Mesodermal cell (in vitro differentiated cells): ENCODE results near the gene EFNA4.

Source experiments
- H3K27ac ChIP-seq: 2 replicates; pipeline ENCODE4 v1.7.0; 2013; ENCODE audit warnings: mild to moderate bottlenecking, low read depth, low read length, moderate library complexity; ENCODE audit not compliant: severe bottlenecking
- H3K36me3 ChIP-seq: 2 replicates; pipeline ENCODE4 v1.7.1; 2013; ENCODE audit warnings: mild to moderate bottlenecking, low read length, moderate library complexity; ENCODE audit not compliant: control insufficient read depth, insufficient read depth
- H3K4me1 ChIP-seq: one replicate; pipeline ENCODE4 v1.7.1; 2013; ENCODE audit warnings: mild to moderate bottlenecking, low read length; ENCODE audit not compliant: insufficient read depth, control insufficient read depth, poor library complexity, severe bottlenecking
- H3K4me3 ChIP-seq: 2 replicates; pipeline ENCODE4 v1.7.0; 2013; ENCODE audit warnings: low read length, control low read depth, mild to moderate bottlenecking; ENCODE audit not compliant: insufficient read depth, poor library complexity, severe bottlenecking; ENCODE audit errors: extremely low read depth
- H3K9me3 ChIP-seq: 2 replicates; pipeline ENCODE4 v1.7.1; 2013; ENCODE audit warnings: mild to moderate bottlenecking, low read length, moderate library complexity; ENCODE audit not compliant: control insufficient read depth
- WGBS, 2 experiments: methylation state at CpG; one replicate each; pipeline ENCODE4 v1.1.5; 2013; ENCODE audit warnings: missing lambda C conversion rate in 2 of 2; ENCODE audit not compliant: insufficient coverage in 2 of 2; 5-methylcytosine and 5-hydroxymethylcytosine counted together

The EFNA4 gene

DNA sequence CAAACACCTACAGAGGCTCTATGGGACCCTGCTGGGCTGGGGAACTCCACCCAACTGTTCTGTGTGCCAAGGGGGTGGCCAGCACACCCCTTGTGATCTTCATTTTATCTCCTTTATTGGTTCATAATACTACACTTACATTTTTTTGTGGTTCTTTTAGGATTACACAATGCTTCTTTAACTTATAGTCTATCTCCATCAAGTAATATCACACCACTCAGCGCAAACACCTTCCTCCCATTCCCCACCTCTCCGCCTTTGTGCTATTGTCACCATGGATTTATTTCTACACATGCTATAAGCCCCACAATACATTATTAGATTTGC, 31.0 kb downstream of the EFNA4 start:
- Histone ChIP-seq H3K4me3 (no peak overlapping the region), H3K9me3 (no peaks in the 10 kb centered on the region), H3K36me3 (no peaks in the 10 kb centered on the region), H3K4me1 (peaks cover 4% of the 10 kb centered on the region), H3K27ac (no peak overlapping the region)
- 71 to 90% methylated on average over 2 of the region's 2 CpGs for WGBS, 2 experiments

DNA sequence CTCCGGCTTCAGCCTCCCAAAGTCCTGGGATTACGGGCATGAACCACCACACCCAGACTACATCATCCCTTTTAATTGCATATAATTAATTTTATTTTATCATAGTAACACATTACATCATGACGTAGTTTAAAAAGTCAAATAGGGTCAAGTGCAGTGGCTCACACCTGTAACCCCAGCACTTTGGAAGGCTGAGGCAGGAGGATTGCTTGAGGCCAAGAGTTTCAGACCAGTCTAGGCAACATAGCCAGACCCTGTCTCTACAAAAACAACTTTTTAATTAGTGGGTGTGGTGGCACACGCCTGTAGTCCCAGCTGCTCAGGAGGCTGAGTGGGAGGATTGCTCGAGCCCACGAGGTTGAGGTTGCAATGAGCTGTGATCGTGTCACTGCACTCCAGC, 35.8 kb downstream of the EFNA4 start:
- Histone ChIP-seq H3K4me3 (no peak overlapping the region), H3K4me1 (peaks cover 4% of the 10 kb centered on the region), H3K27ac (no peak overlapping the region), H3K36me3 (no peaks in the 10 kb centered on the region), H3K9me3 (no peaks in the 10 kb centered on the region)
- WGBS, 2 experiments, result 94 to 100% methylated on average over 4 of the region's 7 CpGs

DNA sequence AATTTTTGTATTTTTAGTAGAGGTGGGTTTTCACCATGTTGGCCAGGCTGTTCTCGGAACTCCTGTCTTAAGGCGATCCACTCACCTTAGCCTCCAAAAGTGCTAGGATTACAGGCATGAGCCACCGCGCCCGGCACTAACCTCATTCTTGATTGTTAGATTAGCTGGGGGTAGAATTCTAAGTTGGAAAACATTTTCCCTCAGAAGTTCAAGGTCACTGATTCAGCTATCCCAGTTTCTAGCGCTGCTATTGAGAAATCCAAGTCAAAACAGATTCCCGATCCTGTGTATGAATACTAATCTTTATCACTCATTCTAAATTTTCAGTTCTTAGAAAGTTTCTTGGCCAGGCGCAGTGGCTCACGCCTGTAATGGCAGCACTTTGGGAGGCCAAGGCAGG, 39.8 kb downstream of the EFNA4 start:
- Histone ChIP-seq H3K36me3 (no peaks in the 10 kb centered on the region), H3K4me1 (no peaks in the 10 kb centered on the region), H3K27ac (no peak overlapping the region), H3K9me3 (no peaks in the 10 kb centered on the region), H3K4me3 (no peak overlapping the region)
- 94 to 99% methylated on average over 5 to 6 of the region's 9 CpGs for WGBS, 2 experiments

DNA sequence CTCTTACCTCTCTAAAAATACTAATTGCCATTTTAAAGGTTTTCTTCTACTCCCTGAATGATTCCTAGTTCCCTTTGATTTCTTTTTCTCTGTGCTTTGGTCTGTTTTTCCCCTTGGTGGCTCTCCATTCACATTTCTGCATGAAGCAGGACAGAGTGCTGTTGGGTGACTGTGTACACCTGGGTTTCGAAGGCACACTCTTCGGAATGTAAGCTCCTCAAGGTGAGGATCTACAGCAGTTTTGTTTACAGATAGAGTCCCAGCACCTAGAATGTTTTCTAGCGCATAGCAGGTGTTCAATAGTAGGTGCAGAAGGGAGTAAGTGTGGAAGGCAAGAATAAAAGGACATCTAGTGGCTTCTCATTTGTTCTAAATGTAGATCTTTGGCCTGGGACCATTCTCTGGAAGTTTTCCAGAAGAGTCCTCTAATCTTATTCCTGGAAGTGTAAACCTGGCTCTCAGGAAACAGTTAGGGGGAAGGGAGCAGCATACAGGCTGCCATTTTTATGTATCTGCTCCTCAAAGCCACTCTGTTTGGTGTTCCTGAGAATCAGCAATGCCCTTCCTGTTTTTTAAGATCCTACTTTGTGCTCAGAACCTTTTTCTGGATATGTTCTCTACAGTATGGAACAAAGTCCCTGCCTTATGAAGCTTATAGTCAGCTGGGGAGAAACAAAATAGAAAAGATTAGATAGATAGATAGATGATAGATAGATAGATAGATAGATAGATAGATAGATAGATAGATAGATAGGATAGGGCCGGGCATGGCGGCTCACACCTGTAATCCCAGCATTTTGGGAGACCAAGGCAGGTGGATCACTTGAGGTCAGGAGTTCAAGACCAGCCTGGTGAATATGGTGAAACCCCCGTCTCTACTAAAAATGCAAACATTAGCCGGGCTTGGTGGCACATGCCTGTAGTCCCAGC, 41.3 kb downstream of the EFNA4 start:
- no peaks in the 10 kb centered on the region for H3K4me1 ChIP-seq
- H3K27ac ChIP-seq, result no peak overlapping the region
- no peaks in the 10 kb centered on the region for H3K36me3 ChIP-seq
- no peaks in the 10 kb centered on the region for H3K9me3 ChIP-seq
- no peak overlapping the region for H3K4me3 ChIP-seq
- WGBS, 2 experiments, result 85 to 90% methylated on average over 7 of the region's 7 CpGs

DNA sequence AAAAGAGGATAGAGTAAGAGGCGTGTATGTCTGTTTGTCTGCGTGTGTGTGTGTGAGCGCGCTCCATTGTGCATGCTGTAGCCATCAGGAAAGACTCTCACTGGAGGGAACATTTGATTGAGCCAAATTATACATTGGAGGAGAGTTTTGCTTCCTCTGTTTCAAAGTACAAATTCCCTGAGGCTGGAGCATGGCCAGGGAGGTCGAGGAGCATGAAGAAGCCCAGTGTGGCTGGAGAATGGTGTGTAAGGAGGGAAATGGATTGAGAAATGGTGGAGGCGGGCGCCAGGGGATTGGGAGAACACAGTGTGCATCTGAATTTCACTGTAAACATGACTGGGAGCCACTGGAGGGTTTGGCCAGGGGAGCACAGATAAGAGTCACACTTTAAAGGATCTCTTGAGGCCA, 42.1 kb downstream of the EFNA4 start:
- 75 to 78% methylated on average over 7 of the region's 7 CpGs for WGBS, 2 experiments
- no peak overlapping the region for H3K4me3 ChIP-seq

DNA sequence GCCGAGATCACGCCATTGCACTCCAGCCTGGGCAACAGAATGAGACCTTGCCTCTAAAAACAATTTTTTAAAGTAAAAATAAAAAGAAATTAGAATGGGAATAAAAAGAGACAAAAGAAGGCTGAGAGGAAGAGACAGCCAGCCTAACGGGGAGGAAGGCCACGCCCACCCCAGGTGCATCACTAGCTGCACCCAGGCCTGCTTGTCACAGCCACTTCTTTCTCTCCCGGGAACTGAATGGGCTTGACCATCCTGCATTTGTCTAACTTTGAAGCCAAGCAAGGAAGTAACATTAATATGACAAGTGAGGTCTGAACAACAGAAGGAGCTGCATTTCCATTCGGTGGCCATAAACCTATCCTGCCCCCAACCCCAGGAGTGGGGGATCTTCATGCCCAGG, 43.3 kb downstream of the EFNA4 start:
- no peaks in the 10 kb centered on the region for H3K9me3 ChIP-seq
- WGBS, 2 experiments, result 80% methylated on average over 4 of the region's 6 CpGs
- no peaks in the 10 kb centered on the region for H3K4me1 ChIP-seq
- H3K4me3 ChIP-seq, result no peak overlapping the region
- no peaks in the 10 kb centered on the region for H3K36me3 ChIP-seq
- H3K27ac ChIP-seq, result no peak overlapping the region

More for the DNA sequence above, 42.1 kb downstream of the EFNA4 start:
- Histone ChIP-seq H3K36me3 (no peaks in the 10 kb centered on the region), H3K27ac (no peak overlapping the region), H3K9me3 (no peaks in the 10 kb centered on the region), H3K4me1 (no peaks in the 10 kb centered on the region)

DNA sequence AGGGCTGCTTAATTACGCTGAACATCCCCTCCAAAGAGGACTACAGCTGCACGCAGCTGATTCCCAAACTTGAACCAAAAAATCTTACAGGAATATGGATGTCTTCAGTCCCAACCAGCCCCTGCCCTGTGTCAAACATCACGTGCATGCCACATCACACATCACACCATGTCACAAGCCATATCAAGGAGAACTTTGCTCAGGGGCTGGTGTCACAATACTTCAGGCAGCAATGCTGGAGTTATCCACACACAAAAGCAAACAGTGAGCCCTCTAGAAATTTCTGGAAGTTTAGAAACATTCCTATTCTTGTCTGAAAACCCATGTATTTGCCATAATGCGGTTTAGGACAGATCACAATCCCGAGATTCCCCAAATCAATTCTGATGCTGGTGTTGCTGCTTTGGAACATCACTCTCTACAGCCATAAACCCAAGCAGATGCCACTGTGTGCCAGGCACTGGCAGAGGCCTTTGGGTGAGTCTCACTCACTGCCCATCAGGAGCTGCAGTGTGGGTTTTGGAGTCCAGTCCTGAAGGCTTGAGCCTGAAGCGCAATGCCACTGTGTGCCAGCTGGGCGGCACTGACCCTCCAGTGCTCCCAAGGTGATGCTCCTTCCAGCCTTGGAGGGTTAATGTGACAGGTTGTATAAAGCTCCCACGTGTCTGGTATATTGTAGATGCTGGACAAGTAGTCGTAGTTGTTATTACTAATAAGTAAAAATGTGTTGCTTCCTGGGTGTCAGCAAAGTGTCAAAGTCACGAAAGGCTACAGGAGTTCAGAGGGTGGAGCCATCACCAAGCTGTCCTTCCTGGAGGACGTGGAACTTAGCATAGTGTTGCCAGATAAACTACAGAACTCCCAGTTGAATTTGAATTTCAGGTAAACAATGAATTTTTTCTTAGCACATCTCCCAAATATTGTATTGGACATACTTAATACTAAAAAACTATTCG, 44.0 kb downstream of the EFNA4 start:
- no peaks in the 10 kb centered on the region for H3K4me1 ChIP-seq
- no peak overlapping the region for H3K27ac ChIP-seq
- H3K36me3 ChIP-seq, result no peaks in the 10 kb centered on the region
- 66 to 82% methylated on average over 8 to 10 of the region's 12 CpGs for WGBS, 2 experiments
- no peak overlapping the region for H3K4me3 ChIP-seq
- H3K9me3 ChIP-seq, result no peaks in the 10 kb centered on the region

DNA sequence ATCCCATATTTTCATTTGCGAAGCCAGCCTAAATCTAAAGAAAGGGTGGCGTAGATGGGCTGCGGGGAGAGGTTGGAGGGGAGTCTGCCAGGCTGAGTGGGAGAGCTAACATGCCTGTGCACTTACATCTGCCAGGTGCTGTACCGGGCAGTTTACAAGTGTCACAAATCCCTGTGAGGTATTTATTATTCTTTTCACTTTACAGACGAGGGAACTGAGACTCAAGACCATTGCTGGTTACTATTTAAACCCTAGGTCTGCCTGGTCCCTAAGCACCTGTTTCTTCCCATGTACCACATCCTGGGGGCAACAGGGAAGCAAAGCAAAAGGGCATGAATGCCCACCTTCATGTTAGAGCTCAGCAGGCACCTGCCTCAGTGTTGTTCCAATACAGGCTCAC, 44.8 kb downstream of the EFNA4 start:
- H3K4me1 ChIP-seq, result no peaks in the 10 kb centered on the region
- H3K9me3 ChIP-seq, result no peaks in the 10 kb centered on the region
- no peak overlapping the region for H3K4me3 ChIP-seq
- H3K36me3 ChIP-seq, result no peaks in the 10 kb centered on the region
- no peak overlapping the region for H3K27ac ChIP-seq
- WGBS, 2 experiments, result 89 to 94% methylated on average over 4 to 5 of the region's 5 CpGs

DNA sequence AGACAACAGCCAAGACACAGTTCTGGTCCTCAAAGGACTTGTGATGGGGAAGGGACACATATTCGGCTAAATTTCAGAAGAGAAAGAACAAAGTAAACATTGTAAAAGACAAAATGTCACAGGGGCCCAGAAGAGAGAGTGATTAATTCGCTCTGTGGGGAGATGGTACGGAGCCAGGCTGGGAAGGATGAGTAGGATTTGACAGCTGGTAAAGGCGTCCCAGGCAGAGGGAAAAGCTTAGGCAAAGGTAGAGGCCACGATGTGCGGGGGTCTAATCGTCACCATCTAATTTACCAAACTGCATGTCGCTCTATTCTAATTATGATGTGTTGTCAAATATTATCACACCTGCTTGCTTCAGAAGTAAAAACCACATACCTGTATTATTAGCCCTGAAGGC, 46.8 kb downstream of the EFNA4 start:
- no peak overlapping the region for H3K4me3 ChIP-seq
- H3K4me1 ChIP-seq, result no peaks in the 10 kb centered on the region
- 92 to 93% methylated on average over 3 to 4 of the region's 8 CpGs for WGBS, 2 experiments
- no peaks in the 10 kb centered on the region for H3K36me3 ChIP-seq
- H3K9me3 ChIP-seq, result no peaks in the 10 kb centered on the region
- no peak overlapping the region for H3K27ac ChIP-seq

DNA sequence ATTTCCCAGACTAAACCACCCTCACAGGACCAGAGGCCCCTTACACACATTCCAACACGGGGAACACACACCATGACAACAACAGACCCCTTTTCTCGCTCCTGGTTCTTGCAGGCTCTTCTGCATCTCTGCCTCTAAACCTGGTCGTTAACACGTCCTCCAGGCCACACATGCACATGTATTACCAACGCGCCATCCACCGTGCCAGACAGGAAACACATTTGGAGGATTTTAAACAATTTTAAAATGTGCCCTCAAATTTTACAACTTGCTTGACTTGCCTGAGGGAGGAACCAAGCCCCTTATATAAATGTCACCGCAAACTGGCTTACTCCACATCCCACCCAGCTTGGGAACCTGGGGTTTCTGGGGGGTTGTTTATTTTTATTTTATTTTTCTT, 47.3 kb downstream of the EFNA4 start:
- WGBS, 2 experiments, result 88 to 97% methylated on average over 7 of the region's 8 CpGs
- H3K27ac ChIP-seq, result no peak overlapping the region
- H3K4me1 ChIP-seq, result no peaks in the 10 kb centered on the region
- no peaks in the 10 kb centered on the region for H3K9me3 ChIP-seq
- H3K4me3 ChIP-seq, result no peak overlapping the region
- H3K36me3 ChIP-seq, result no peaks in the 10 kb centered on the region
